HG03469 (cell line): ENCODE measurements around the gene SESN3.

ENCODE experiments used
- ATAC-seq: cut with Tn5 transposase; IDR thresholded peaks from one replicate; pipeline ENCODE4 v1.9.1; 2021; ENCODE audit warnings: mild to moderate bottlenecking, moderate library complexity, moderate number of reproducible peaks; ENCODE audit not compliant: unreplicated experiment

Gene SESN3

GRCh38 chr11:95132956-95133355, 98.0 kb downstream of the SESN3 start:
- no peak for ATAC-seq

- no peak for ATAC-seq
Measured at GRCh38 chr11:95128602-95129001, 102.4 kb downstream of the SESN3 start.

GRCh38 chr11:95123556-95123955, 107.4 kb downstream of the SESN3 start:
- ATAC-seq, result no peak

DNA sequence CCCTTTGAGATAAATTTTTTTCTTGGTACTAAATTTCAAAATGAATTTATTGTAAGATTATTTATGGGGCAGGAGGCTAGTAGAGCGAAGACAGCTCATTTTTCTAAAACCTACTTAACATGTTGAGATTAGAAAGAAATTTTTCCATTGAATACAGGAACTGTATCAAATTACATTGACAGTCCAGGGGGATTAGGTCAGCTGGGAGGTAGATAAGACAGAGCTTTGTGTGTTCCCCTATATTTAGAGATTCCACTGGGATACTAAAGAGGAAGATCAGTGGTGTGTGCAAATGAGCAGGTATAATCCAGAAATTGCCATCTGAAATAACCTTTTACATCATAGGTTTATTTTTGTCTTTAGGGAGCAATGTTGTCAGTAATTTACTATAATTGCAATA, 109.3 kb downstream of the SESN3 start:
- ATAC-seq, result no peak

- no peak for ATAC-seq
Measured at GRCh38 chr11:95119361-95120060, 111.5 kb downstream of the SESN3 start.

GRCh38 chr11:95115597-95115996, 115.4 kb downstream of the SESN3 start:
- ATAC-seq, result no peak
